ENCODE measurements around the gene GPS1.

- TF ChIP-seq CTCF (IDR thresholded peaks at IDR 0.05; ENCODE audit: low read depth, low read length, missing input control) (no peak), TAF1 (conservative IDR thresholded peaks at IDR 0.05) (no peak), JUND (IDR thresholded peaks at IDR 0.05) (no peak), MAX (IDR thresholded peaks at IDR 0.05) (no peak), SP1 (IDR thresholded peaks at IDR 0.05) (no peak)
These were observed 31.1 kb upstream of the GPS1 start for GRCh38 chr17:82020572-82021106.

All from liver (tissue), 3 donors.